ENCODE measurements around the gene PDIA2.

PDIA2 gene, protein sequence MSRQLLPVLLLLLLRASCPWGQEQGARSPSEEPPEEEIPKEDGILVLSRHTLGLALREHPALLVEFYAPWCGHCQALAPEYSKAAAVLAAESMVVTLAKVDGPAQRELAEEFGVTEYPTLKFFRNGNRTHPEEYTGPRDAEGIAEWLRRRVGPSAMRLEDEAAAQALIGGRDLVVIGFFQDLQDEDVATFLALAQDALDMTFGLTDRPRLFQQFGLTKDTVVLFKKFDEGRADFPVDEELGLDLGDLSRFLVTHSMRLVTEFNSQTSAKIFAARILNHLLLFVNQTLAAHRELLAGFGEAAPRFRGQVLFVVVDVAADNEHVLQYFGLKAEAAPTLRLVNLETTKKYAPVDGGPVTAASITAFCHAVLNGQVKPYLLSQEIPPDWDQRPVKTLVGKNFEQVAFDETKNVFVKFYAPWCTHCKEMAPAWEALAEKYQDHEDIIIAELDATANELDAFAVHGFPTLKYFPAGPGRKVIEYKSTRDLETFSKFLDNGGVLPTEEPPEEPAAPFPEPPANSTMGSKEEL

GRCh38 chr16:283033-283805 is at the start of gene PDIA2:
PDIA2 (plus strand) TSS chr16:283164; CDS start chr16:283170, 6 bp downstream.
- no peak within 1 kb of the TSS for H3K9ac ChIP-seq (ENCODE audit: low read length)
- no peaks in the 10 kb centered on the region for H3K9me3 ChIP-seq (ENCODE audit: low read length)
- H3K4me1 ChIP-seq (ENCODE audit: insufficient read depth, low read length) = no peaks in the 10 kb centered on the region
- no peak within 1 kb of the TSS for H3K27ac ChIP-seq (ENCODE audit: low read depth, low read length)
- peaks cover 0 to 21% of the 10 kb centered on the region in 2 donors for H3K27me3 ChIP-seq (ENCODE audit: control insufficient read depth in 1 of 2, insufficient read depth in 2 of 2, low read length in 2 of 2)
- H3K4me3 ChIP-seq (ENCODE audit: low read depth in 1 of 2, low read length in 2 of 2) = no peak within 1 kb of the TSS
- peaks cover 4% of the 10 kb centered on the region for H3K36me3 ChIP-seq (ENCODE audit: insufficient read depth, low read length)

DNA sequence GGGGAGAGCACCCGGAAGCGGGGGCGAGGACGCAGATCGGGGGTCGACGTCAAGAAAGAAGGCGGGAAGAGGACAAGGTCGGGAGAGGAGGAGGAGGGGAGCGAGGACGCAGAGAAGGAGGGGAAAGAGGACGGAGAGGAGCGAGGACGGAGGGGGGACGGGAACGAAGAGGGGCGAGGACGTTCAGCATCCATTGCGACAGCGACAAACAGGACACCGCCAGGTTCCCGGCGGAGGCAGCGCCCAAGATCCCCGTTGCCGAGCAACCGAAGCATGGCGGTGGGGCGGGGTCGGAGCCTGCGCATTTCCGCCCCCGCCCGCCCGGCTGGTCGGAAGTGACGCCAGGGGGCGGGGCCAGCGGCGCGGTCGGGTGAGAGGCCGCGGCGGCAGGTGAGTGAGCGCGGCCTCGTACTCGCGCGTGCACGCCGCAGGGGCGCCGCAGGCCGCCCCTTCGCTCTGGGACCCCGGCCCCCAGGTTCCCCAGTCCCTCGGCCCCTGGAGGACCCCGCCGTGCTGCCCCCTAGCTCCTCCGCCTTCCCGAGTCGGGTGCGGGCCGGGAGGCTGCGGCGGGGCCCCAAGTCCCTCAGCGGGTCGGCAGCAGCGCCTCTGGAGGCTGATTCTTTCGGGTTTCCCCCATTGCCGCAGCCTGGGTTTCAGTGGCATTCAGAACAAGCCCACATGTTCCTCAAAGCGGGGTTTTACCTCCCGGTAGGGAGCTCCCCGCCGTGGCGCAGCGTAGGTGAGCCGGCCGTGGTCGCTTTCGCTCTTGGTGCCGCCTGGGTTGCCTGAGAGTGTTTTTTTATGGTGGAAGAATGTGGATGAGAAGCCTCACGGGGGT is 48.3 kb upstream of the PDIA2 start, which contains the start of gene FAM234A:
FAM234A (plus strand) TSS at position 354 of the 838 bp plus-strand sequence. CDS start 19,593 bp downstream, outside the sequence.
- Histone ChIP-seq H3K9ac (ENCODE audit: low read length) (peak within 1 kb of the TSS; percentile 100), H3K27me3 (ENCODE audit: control insufficient read depth in 1 of 2, insufficient read depth in 2 of 2, low read length in 2 of 2) (no peaks in the 10 kb centered on the region), H3K4me3 (ENCODE audit: low read depth in 1 of 2, low read length in 2 of 2) (peak within 1 kb of the TSS; percentile 84 to 97), H3K36me3 (ENCODE audit: insufficient read depth, low read length) (no peaks in the 10 kb centered on the region), H3K4me1 (ENCODE audit: insufficient read depth, low read length) (peaks cover 8% of the 10 kb centered on the region), H3K27ac (ENCODE audit: low read depth, low read length) (peak within 1 kb of the TSS; percentile 97), H3K9me3 (ENCODE audit: low read length) (no peaks in the 10 kb centered on the region)

DNA sequence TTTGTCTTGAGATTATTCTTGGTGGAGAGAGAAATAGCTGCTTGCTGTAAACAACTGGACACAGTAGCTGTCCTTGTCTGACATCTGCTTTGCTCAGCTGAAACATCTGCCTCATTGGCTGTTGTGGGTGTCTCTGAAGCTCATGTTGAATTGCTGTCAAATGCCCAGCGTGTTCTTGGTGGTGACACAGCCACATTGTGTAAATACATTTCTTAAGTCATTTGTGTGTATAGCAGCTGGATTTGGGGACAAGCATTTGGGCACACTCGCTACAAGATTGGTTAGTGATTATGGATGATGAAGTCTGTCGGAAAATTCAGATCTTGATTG is 43.1 kb upstream of the PDIA2 start:
- no peaks in the 10 kb centered on the region for H3K9me3 ChIP-seq (ENCODE audit: low read length)
- H3K4me3 ChIP-seq (ENCODE audit: low read depth in 1 of 2, low read length in 2 of 2) = no peak overlapping the region
- no peak overlapping the region for H3K9ac ChIP-seq (ENCODE audit: low read length)
- H3K4me1 ChIP-seq (ENCODE audit: insufficient read depth, low read length) = peaks cover 17% of the 10 kb centered on the region
- no peaks in the 10 kb centered on the region for H3K36me3 ChIP-seq (ENCODE audit: insufficient read depth, low read length)
- H3K27ac ChIP-seq (ENCODE audit: low read depth, low read length) = no peak overlapping the region
- H3K27me3 ChIP-seq (ENCODE audit: control insufficient read depth in 1 of 2, insufficient read depth in 2 of 2, low read length in 2 of 2) = no peaks in the 10 kb centered on the region

GRCh38 chr16:240559-240958 is 42.4 kb upstream of the PDIA2 start:
- H3K9ac ChIP-seq (ENCODE audit: low read length) = no peak overlapping the region
- no peaks in the 10 kb centered on the region for H3K27me3 ChIP-seq (ENCODE audit: control insufficient read depth in 1 of 2, insufficient read depth in 2 of 2, low read length in 2 of 2)
- no peak overlapping the region for H3K4me3 ChIP-seq (ENCODE audit: low read depth in 1 of 2, low read length in 2 of 2)
- H3K36me3 ChIP-seq (ENCODE audit: insufficient read depth, low read length) = no peaks in the 10 kb centered on the region
- peaks cover 14% of the 10 kb centered on the region for H3K4me1 ChIP-seq (ENCODE audit: insufficient read depth, low read length)
- H3K27ac ChIP-seq (ENCODE audit: low read depth, low read length) = no peak overlapping the region
- H3K9me3 ChIP-seq (ENCODE audit: low read length) = no peaks in the 10 kb centered on the region

GRCh38 chr16:242281-242680 is 40.7 kb upstream of the PDIA2 start:
- Histone ChIP-seq H3K27me3 (ENCODE audit: control insufficient read depth in 1 of 2, insufficient read depth in 2 of 2, low read length in 2 of 2) (no peaks in the 10 kb centered on the region), H3K27ac (ENCODE audit: low read depth, low read length) (no peak overlapping the region), H3K36me3 (ENCODE audit: insufficient read depth, low read length) (no peaks in the 10 kb centered on the region), H3K4me3 (ENCODE audit: low read depth in 1 of 2, low read length in 2 of 2) (no peak overlapping the region), H3K9ac (ENCODE audit: low read length) (no peak overlapping the region), H3K9me3 (ENCODE audit: low read length) (no peaks in the 10 kb centered on the region), H3K4me1 (ENCODE audit: insufficient read depth, low read length) (peaks cover 12% of the 10 kb centered on the region)

DNA sequence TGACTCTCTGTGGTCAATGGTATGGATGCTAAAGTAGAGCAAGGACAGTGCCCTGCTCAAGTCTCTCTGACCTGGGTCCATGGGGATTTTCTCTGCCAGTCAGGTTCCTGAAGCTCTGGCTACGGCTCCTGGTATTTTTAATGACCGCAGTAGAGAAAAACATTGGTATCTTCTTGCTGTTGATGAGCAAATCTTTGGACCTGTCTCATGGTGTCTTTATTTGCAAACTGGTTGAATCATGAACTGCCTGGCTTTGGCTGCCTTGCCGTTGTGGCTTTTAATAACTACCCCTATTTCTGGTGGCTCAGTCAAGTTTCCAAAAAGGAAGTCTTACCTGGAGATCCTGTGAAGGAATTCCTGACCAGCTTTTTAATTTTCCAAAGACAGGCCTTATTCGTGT is 39.6 kb upstream of the PDIA2 start:
- no peak overlapping the region for H3K4me3 ChIP-seq (ENCODE audit: low read depth in 1 of 2, low read length in 2 of 2)
- no peaks in the 10 kb centered on the region for H3K27me3 ChIP-seq (ENCODE audit: control insufficient read depth in 1 of 2, insufficient read depth in 2 of 2, low read length in 2 of 2)
- no peaks in the 10 kb centered on the region for H3K36me3 ChIP-seq (ENCODE audit: insufficient read depth, low read length)
- no peaks in the 10 kb centered on the region for H3K9me3 ChIP-seq (ENCODE audit: low read length)
- peaks cover 12% of the 10 kb centered on the region for H3K4me1 ChIP-seq (ENCODE audit: insufficient read depth, low read length)
- H3K27ac ChIP-seq (ENCODE audit: low read depth, low read length) = no peak overlapping the region
- no peak overlapping the region for H3K9ac ChIP-seq (ENCODE audit: low read length)

DNA sequence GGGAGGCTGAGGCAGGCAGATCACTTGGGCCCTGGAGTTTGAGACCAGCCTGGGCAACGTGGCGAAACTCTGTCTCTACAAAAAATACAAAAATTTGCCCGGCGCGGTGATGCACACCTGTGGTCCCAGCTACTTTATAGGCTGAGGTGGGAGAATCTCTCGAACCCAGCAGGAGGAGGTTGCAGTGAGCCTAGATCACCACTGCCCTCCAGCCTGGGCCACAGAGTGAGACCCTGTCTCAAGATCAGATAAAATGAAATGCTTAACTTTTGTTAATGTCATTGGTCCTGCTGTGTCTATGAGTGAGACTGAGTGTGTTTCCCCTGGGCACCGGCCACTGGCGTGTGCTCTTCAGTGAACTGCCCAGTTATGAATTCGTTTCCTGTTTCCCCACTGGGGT is 37.9 kb upstream of the PDIA2 start:
- Histone ChIP-seq H3K36me3 (ENCODE audit: insufficient read depth, low read length) (peaks cover 2% of the 10 kb centered on the region), H3K9ac (ENCODE audit: low read length) (no peak overlapping the region), H3K27me3 (ENCODE audit: control insufficient read depth in 1 of 2, insufficient read depth in 2 of 2, low read length in 2 of 2) (no peaks in the 10 kb centered on the region), H3K4me1 (ENCODE audit: insufficient read depth, low read length) (peaks cover 5% of the 10 kb centered on the region), H3K4me3 (ENCODE audit: low read depth in 1 of 2, low read length in 2 of 2) (no peak overlapping the region), H3K9me3 (ENCODE audit: low read length) (no peaks in the 10 kb centered on the region), H3K27ac (ENCODE audit: low read depth, low read length) (no peak overlapping the region)

- no peaks in the 10 kb centered on the region for H3K4me1 ChIP-seq (ENCODE audit: insufficient read depth, low read length)
- peaks cover 10% of the 10 kb centered on the region for H3K36me3 ChIP-seq (ENCODE audit: insufficient read depth, low read length)
- H3K9ac ChIP-seq (ENCODE audit: low read length) = no peak overlapping the region
- no peaks in the 10 kb centered on the region for H3K9me3 ChIP-seq (ENCODE audit: low read length)
- H3K4me3 ChIP-seq (ENCODE audit: low read depth in 1 of 2, low read length in 2 of 2) = no peak overlapping the region
- no peak overlapping the region for H3K27ac ChIP-seq (ENCODE audit: low read depth, low read length)
- H3K27me3 ChIP-seq (ENCODE audit: control insufficient read depth in 1 of 2, insufficient read depth in 2 of 2, low read length in 2 of 2) = no peaks in the 10 kb centered on the region
Observed at GRCh38 chr16:247027-247426, 35.9 kb upstream of the PDIA2 start.

- H3K27ac ChIP-seq (ENCODE audit: low read depth, low read length) = no peak overlapping the region
- H3K27me3 ChIP-seq (ENCODE audit: control insufficient read depth in 1 of 2, insufficient read depth in 2 of 2, low read length in 2 of 2) = no peaks in the 10 kb centered on the region
- no peaks in the 10 kb centered on the region for H3K4me1 ChIP-seq (ENCODE audit: insufficient read depth, low read length)
- H3K9me3 ChIP-seq (ENCODE audit: low read length) = no peaks in the 10 kb centered on the region
- H3K9ac ChIP-seq (ENCODE audit: low read length) = no peak overlapping the region
- peaks cover 19% of the 10 kb centered on the region for H3K36me3 ChIP-seq (ENCODE audit: insufficient read depth, low read length)
- H3K4me3 ChIP-seq (ENCODE audit: low read depth in 1 of 2, low read length in 2 of 2) = no peak overlapping the region
Observed at GRCh38 chr16:249431-249830, 33.5 kb upstream of the PDIA2 start.

- peaks cover 26% of the 10 kb centered on the region for H3K36me3 ChIP-seq (ENCODE audit: insufficient read depth, low read length)
- H3K4me1 ChIP-seq (ENCODE audit: insufficient read depth, low read length) = no peaks in the 10 kb centered on the region
- H3K27me3 ChIP-seq (ENCODE audit: control insufficient read depth in 1 of 2, insufficient read depth in 2 of 2, low read length in 2 of 2) = no peaks in the 10 kb centered on the region
- H3K9ac ChIP-seq (ENCODE audit: low read length) = no peak overlapping the region
- H3K4me3 ChIP-seq (ENCODE audit: low read depth in 1 of 2, low read length in 2 of 2) = no peak overlapping the region
- H3K9me3 ChIP-seq (ENCODE audit: low read length) = no peaks in the 10 kb centered on the region
- no peak overlapping the region for H3K27ac ChIP-seq (ENCODE audit: low read depth, low read length)
Observed at GRCh38 chr16:252366-253337, 30.3 kb upstream of the PDIA2 start.
